ENCODE results near the gene SMARCC1. TPM values are rescaled to one million over a fixed set of nuclear protein-coding genes. Genes with fewer than 3 reads are reported as not detected.

Gene SMARCC1
- total RNA-seq, 3 donors from 2014 or later = 27.4 to 63.2 (median 61.9) TPM

DNA sequence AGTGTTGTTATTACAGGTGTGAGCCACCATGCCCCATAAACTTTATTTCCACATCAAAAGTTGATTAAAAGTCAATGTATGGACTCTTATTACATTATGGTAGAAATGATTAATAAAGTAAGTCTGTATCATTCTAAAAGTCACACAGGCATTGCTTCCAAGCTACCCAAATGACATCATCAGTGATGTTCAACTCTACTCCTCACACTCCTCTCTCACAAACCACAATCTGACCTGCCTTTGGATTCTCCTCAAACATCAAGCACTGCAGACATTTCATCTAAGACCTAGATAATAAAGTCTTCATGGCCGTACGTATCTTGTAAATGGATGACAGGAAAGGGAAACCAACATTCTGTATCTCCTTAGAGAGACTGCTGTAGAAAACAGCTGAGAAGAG is 68.0 kb downstream of the SMARCC1 start:
- Histone ChIP-seq H3K27ac (no peak overlapping the region), H3K4me3 (no peak overlapping the region), H3K9me3 (no peaks in the 10 kb centered on the region), H3K27me3 (no peaks in the 10 kb centered on the region), H3K36me3 (no peaks in the 10 kb centered on the region), H3K4me1 (no peaks in the 10 kb centered on the region)
- no peak for TF ChIP-seq POLR2A (IDR thresholded peaks at IDR 0.05)
- no peak for TF ChIP-seq POLR2AphosphoS5 (IDR thresholded peaks at IDR 0.05)
- TF ChIP-seq, protein P1, sequence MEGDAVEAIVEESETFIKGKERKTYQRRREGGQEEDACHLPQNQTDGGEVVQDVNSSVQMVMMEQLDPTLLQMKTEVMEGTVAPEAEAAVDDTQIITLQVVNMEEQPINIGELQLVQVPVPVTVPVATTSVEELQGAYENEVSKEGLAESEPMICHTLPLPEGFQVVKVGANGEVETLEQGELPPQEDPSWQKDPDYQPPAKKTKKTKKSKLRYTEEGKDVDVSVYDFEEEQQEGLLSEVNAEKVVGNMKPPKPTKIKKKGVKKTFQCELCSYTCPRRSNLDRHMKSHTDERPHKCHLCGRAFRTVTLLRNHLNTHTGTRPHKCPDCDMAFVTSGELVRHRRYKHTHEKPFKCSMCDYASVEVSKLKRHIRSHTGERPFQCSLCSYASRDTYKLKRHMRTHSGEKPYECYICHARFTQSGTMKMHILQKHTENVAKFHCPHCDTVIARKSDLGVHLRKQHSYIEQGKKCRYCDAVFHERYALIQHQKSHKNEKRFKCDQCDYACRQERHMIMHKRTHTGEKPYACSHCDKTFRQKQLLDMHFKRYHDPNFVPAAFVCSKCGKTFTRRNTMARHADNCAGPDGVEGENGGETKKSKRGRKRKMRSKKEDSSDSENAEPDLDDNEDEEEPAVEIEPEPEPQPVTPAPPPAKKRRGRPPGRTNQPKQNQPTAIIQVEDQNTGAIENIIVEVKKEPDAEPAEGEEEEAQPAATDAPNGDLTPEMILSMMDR (IDR thresholded peaks at IDR 0.05) = no peak
- intact Hi-C loops (cut with DNase I; ENCODE audit: low total_unique reads) = no loop called here
- no peak for DNase-seq (ENCODE audit: low spot score in 2 of 2)

DNA sequence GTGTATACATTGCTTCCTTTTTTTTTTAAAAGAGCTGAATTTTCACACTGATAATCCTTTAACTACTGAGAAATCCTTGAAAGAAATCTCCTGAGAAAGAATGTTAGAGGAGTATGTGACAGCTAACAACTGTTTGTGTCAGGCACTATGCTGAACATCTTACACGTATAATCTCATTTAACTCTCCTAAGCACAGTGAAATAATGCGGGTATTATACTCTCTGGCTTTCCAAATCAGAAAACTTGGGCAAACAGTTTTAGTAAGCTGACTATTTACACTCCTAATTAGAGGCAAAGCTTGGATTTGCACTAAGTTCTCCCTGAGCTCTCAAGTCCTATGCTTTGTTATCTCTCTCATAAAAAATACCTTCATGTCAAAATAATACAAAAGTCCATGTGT is 69.3 kb downstream of the SMARCC1 start:
- no peak for DNase-seq (ENCODE audit: low spot score in 2 of 2)
- no peaks in the 10 kb centered on the region for H3K9me3 ChIP-seq
- no peak overlapping the region for H3K27ac ChIP-seq
- intact Hi-C loops (cut with DNase I; ENCODE audit: low total_unique reads) = no loop called here
- H3K36me3 ChIP-seq = no peaks in the 10 kb centered on the region
- H3K27me3 ChIP-seq = no peaks in the 10 kb centered on the region
- TF ChIP-seq, protein P1 (IDR thresholded peaks at IDR 0.05) = no peak
- no peak for TF ChIP-seq POLR2AphosphoS5 (IDR thresholded peaks at IDR 0.05)
- TF ChIP-seq POLR2A (IDR thresholded peaks at IDR 0.05) = no peak
- no peaks in the 10 kb centered on the region for H3K4me1 ChIP-seq
- H3K4me3 ChIP-seq = no peak overlapping the region

DNA sequence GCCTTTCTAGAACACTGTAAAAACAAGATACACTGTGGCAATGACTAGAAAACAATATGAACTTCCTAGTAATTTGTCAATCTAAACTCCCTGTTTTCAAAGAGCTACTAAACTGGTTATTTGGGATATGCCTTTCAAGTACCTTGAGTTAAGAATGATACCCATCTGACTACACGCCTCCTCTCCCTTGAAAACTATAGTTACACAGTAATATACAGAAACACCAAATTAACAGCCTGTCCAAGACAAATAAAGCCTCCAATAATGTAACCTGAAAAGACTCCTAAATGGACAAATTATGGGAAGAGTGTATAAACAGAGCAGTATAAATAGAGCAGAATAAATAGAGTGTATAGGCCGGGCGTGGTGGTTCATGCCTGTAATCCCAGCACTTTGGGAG is 70.1 kb downstream of the SMARCC1 start:
- intact Hi-C loops (cut with DNase I; ENCODE audit: low total_unique reads) = no loop called here
- no peak for DNase-seq (ENCODE audit: low spot score in 2 of 2)
- Histone ChIP-seq H3K36me3 (no peaks in the 10 kb centered on the region), H3K4me3 (no peak overlapping the region), H3K9me3 (no peaks in the 10 kb centered on the region), H3K4me1 (no peaks in the 10 kb centered on the region), H3K27me3 (no peaks in the 10 kb centered on the region), H3K27ac (no peak overlapping the region)
- no peak for TF ChIP-seq POLR2A (IDR thresholded peaks at IDR 0.05)
- TF ChIP-seq, protein P1 (IDR thresholded peaks at IDR 0.05) = no peak
- TF ChIP-seq POLR2AphosphoS5 (IDR thresholded peaks at IDR 0.05) = no peak

DNA sequence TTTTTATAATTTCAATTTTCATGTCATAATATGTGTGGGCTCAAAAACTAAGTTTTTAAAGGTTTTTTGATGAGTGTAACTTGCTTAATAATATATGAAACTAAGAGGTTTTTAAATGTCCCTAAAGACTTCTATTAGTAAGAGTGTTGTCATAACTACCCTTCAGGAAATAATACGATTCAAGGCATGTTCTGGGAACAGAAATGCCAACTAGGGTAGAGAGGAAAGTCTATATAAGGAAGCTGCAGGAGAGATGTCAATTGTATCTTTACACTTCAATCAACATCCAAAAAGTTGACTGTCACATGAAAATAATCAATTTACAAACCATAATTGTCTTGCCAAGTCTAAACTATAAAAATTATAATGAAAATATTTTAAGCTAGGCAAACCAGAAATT is 76.3 kb downstream of the SMARCC1 start:
- H3K36me3 ChIP-seq = no peaks in the 10 kb centered on the region
- H3K4me1 ChIP-seq = no peaks in the 10 kb centered on the region
- H3K27me3 ChIP-seq = no peaks in the 10 kb centered on the region
- no peak overlapping the region for H3K4me3 ChIP-seq
- DNase-seq (ENCODE audit: low spot score in 2 of 2) = no peak
- intact Hi-C loops (cut with DNase I; ENCODE audit: low total_unique reads) = no loop called here
- no peak overlapping the region for H3K27ac ChIP-seq
- TF ChIP-seq POLR2AphosphoS5 (IDR thresholded peaks at IDR 0.05) (no peak), POLR2A (IDR thresholded peaks at IDR 0.05) (no peak)
- no peaks in the 10 kb centered on the region for H3K9me3 ChIP-seq

DNA sequence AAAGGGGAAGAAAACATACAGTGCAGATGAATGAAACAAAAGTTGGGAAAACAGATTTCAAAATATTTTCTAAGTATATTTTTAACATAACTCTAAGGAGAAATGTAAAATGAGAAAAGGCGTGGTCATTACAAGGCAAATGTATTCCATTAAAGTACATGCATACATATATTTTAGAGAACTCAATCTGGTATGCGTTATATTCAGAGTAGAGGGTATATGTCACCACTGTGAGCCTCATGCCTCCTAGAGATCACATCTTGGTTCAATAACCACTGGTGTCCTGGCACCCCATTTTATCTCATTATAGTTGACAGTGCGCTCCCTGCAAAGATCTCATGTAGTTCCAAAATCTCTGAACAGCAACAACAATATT is 77.5 kb downstream of the SMARCC1 start:
- H3K27me3 ChIP-seq = no peaks in the 10 kb centered on the region
- no peak for DNase-seq (ENCODE audit: low spot score in 2 of 2)
- no peaks in the 10 kb centered on the region for H3K36me3 ChIP-seq
- no peaks in the 10 kb centered on the region for H3K9me3 ChIP-seq
- intact Hi-C loops (cut with DNase I; ENCODE audit: low total_unique reads) = no loop called here
- no peak for TF ChIP-seq POLR2A (IDR thresholded peaks at IDR 0.05)
- TF ChIP-seq, protein P1 (IDR thresholded peaks at IDR 0.05) = no peak
- H3K27ac ChIP-seq = no peak overlapping the region
- no peaks in the 10 kb centered on the region for H3K4me1 ChIP-seq
- no peak overlapping the region for H3K4me3 ChIP-seq

DNA sequence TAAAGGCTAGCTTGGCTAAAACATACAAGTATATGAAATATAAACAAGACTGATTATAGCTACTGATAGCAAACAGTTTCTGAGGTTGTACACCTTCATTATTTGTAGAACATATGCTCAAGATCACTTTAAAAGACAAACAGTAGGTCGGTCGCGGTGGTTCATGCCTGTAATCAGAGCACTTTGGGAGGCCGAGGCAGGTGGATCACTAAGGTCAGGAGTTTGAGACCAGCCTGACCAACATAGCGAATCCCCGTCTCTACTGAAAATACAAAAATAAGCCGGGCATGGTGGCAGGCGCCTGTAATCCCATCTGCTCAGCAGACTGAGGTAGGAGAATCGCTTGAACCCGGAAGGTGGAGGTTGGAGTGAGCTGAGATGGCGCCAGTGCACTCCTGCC is 80.3 kb downstream of the SMARCC1 start:
- Histone ChIP-seq H3K4me3 (no peak overlapping the region), H3K36me3 (no peaks in the 10 kb centered on the region), H3K27ac (no peak overlapping the region), H3K4me1 (no peaks in the 10 kb centered on the region), H3K27me3 (no peaks in the 10 kb centered on the region), H3K9me3 (no peaks in the 10 kb centered on the region)
- TF ChIP-seq POLR2AphosphoS5 (IDR thresholded peaks at IDR 0.05) (no peak), POLR2A (IDR thresholded peaks at IDR 0.05) (no peak)
- TF ChIP-seq, protein P1 (IDR thresholded peaks at IDR 0.05) = no peak
- DNase-seq (ENCODE audit: low spot score in 2 of 2) = no peak
- intact Hi-C loops (cut with DNase I; ENCODE audit: low total_unique reads) = no loop called here
